GM12864 (cell line): Measurements from ENCODE around the gene SLC25A23.
"Not testable (repeated sequence)": the region's sequence is repeated elsewhere in the genome, so short reads cannot be mapped to it uniquely, and the experiment has no call there.

Experiments
- DNase-seq: peaks from one replicate; pipeline ENCODE4 v3.0.0-alpha.2; 2011; ENCODE audit warnings: low read depth
- H3K4me3 ChIP-seq: 2 replicates; pipeline ENCODE4 v1.5.1; 2011; ENCODE audit warnings: mild to moderate bottlenecking, low read depth, low read length, control low read depth
- TF ChIP-seq, protein P1 (sequence below): IDR thresholded peaks from 2 replicates; pipeline ENCODE4 v1.5.1; 2011; ENCODE audit warnings: low read depth, mild to moderate bottlenecking, moderate library complexity, low read length, control low read depth, inconsistent platforms; ENCODE audit errors: missing control alignments

SLC25A23 gene

GRCh38 chr19:6429419-6430221 lies 30.0 kb downstream of the SLC25A23 start:
- no peak overlapping the region for H3K4me3 ChIP-seq
- no peak for DNase-seq
- TF ChIP-seq, protein P1, sequence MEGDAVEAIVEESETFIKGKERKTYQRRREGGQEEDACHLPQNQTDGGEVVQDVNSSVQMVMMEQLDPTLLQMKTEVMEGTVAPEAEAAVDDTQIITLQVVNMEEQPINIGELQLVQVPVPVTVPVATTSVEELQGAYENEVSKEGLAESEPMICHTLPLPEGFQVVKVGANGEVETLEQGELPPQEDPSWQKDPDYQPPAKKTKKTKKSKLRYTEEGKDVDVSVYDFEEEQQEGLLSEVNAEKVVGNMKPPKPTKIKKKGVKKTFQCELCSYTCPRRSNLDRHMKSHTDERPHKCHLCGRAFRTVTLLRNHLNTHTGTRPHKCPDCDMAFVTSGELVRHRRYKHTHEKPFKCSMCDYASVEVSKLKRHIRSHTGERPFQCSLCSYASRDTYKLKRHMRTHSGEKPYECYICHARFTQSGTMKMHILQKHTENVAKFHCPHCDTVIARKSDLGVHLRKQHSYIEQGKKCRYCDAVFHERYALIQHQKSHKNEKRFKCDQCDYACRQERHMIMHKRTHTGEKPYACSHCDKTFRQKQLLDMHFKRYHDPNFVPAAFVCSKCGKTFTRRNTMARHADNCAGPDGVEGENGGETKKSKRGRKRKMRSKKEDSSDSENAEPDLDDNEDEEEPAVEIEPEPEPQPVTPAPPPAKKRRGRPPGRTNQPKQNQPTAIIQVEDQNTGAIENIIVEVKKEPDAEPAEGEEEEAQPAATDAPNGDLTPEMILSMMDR: no peak

GRCh38 chr19:6428692-6429418 lies 30.7 kb downstream of the SLC25A23 start:
- H3K4me3 ChIP-seq, DNase-seq: not testable (repeated sequence)

DNA sequence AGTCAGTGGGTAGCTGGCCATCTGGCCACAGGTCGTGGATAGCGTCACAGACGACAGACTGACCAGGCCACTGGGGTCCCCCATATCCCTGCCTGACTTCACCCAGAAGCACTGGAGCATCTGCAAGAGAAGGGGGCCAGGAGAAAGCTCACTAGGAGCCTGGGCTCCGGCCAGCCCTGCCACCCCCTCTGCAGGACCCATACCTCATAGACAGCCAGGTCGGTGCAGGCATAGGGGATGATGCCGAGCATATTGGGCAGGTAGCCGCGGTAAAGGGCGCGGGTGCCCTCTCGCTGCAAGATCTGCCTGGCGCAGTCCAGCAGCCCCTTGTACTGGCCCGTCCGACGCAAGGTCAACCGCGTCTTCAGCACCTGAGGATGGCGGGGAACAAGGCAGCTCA lies 32.5 kb downstream of the SLC25A23 start:
- TF ChIP-seq, protein P1: no peak
- no peak for DNase-seq
- no peak overlapping the region for H3K4me3 ChIP-seq

DNA sequence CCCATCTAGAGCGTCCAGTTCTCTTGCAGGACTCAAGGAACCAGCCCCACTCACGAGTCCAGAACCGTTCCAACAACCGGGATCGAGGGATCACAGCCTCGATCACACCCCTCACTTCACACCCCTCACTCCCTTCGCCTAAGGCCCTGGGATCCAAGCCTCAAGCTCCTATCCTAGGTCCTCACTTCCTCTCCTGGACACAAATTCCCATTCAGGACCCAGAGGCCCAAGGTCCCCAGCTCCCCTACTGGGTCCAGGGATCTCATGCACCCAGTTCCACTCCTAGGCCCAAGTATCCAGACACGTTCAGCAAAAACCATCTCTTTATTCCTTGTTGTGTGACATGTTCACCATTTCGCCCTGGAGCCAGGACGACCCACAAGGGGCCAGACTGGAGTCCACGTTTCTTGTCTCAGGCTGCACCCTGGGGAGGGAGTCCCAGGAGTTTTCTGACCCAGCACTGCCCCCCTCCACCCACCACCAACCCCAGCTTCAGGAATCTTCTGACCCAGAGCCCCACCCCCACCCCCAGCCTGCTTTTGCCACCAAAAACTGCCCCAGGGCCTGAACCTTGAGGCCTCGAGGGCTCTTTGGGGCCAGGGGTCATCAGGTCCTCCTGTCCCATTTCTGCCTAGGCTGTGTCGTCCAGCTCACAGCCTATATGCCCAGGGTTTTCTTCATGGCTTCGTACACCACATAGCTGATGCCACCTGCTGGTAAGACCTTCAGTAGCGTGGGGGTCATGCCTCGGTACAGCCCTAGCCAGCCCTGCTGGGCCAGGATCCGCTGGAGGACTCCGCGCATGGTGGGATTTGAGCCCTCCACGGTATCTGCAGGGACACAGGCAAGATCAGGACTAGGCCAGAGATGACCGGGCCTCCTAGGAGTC lies 33.6 kb downstream of the SLC25A23 start:
- TF ChIP-seq, protein P1: peak; percentile 31
- no peak for DNase-seq
- peak overlapping the region; percentile 23 for H3K4me3 ChIP-seq

- peak overlapping the region; percentile 23 for H3K4me3 ChIP-seq
- TF ChIP-seq, protein P1: no peak
- DNase-seq: peak; percentile 100
Observed at GRCh38 chr19:6424939-6425731, 34.5 kb downstream of the SLC25A23 start.

GRCh38 chr19:6424195-6424938 lies 35.2 kb downstream of the SLC25A23 start, which contains the start of gene KHSRP:
Gene KHSRP, minus strand, starts transcription at chr19:6424811. Its CDS starts 110 bp downstream, at chr19:6424701.
- no peak for DNase-seq
- H3K4me3 ChIP-seq: peak within 1 kb of the TSS; percentile 70
- TF ChIP-seq, protein P1: no peak
